ENCODE data around the gene ZNF280A. TPM values are rescaled to one million over a fixed set of nuclear protein-coding genes. Genes with fewer than 3 reads are reported as not detected.

ZNF280A gene
- total RNA-seq, 1 experiment from 2014 or later, result 0.81 TPM

DNA sequence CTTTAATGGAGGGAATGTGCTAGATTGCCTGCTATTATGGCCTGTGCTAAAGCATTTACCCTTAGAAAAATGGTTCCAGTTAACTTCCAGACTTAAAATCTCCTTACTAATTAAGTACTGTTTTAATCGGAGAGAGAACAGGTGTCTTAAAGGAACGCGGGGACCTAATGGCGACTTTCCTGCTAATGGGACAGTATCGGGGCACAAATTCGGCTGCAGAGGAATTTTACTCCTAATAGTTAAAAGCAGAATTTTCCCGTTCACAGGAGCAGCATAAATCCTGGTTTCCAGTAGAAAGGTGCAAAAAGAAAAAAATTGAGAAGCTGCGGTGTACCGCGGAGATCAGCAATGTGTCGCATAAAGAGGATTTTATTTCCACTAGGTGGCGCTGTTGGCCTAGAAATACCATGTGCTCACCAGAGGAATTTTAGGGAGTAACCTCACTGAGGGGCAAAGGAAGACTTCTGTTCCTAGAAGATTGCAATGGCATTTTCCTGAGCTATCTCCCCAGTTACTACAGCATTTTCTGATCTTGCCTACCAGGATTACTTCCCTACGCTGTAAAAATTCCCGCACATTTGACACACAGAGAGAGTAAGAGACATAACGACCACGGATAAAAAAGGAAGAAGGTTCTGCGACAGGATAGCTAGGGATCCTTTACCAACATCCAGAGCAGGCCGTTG is 56.1 kb downstream of the ZNF280A start:
- peaks cover 0 to 9% of the 10 kb centered on the region in 2 experiments; a peak in 1 of 4 replicates for H3K9me3 ChIP-seq (ENCODE audit: control insufficient read depth in 1 of 2, insufficient read depth in 1 of 2, low read depth in 1 of 2, low read length in 2 of 2)
- intact Hi-C loops (cut with micrococcal nuclease), result loop anchor here (1.0 to 10.0 kb wide), 4 partner anchors 121 to 492 kb away; no protein-coding TSS in a partner anchor
- H3K9ac ChIP-seq (ENCODE audit: low read length), result no peak overlapping the region
- peak overlapping the region; percentile 2 for H2AFZ ChIP-seq (ENCODE audit: low read depth, low read length, poor library complexity, severe bottlenecking)
- H3K36me3 ChIP-seq (ENCODE audit: control insufficient read depth in 1 of 2, insufficient read depth in 2 of 2, low read length in 2 of 2), result no peaks in the 10 kb centered on the region; a peak in 1 of 4 replicates
- peak; percentile 92 for ATAC-seq
- ChIA-PET POLR2A (no interaction called here), RAD21 (ENCODE audit: low non-redundant PET in 1 of 2, low total read pairs in 2 of 2, uncharacterized antibody in 2 of 2, unreplicated experiment in 2 of 2) (interaction anchor here in 1 of 2 experiments (0.8 kb wide), 1 partner anchor 250 kb away, joined by 3 read pairs; no protein-coding TSS in a partner anchor), CTCF (interaction anchor here (0.6 to 2.8 kb wide), 28 partner anchors 11 to 493 kb away, joined by 3 to 20 read pairs (median 4); no protein-coding TSS in a partner anchor)
- TF ChIP-seq, protein P1, sequence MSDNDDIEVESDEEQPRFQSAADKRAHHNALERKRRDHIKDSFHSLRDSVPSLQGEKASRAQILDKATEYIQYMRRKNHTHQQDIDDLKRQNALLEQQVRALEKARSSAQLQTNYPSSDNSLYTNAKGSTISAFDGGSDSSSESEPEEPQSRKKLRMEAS (IDR thresholded peaks at IDR 0.05), result no peak
- TF ChIP-seq YY1 (IDR thresholded peaks at IDR 0.05; ENCODE audit: extremely low read depth, insufficient replicate concordance, low read depth, low read length) (no peak), CEBPB (IDR thresholded peaks at IDR 0.05; ENCODE audit: low read depth) (no peak), SIN3A (IDR thresholded peaks at IDR 0.05; ENCODE audit: low read depth) (no peak), RAD21 (IDR thresholded peaks at IDR 0.05; ENCODE audit: low read depth) (peak; percentile 78), EZH2 (IDR thresholded peaks at IDR 0.05) (no peak), ZFX (IDR thresholded peaks at IDR 0.05) (no peak), FOSL1 (IDR thresholded peaks at IDR 0.05; ENCODE audit: low read depth) (no peak), JUND (IDR thresholded peaks at IDR 0.05) (no peak), ELF1 (IDR thresholded peaks at IDR 0.05; ENCODE audit: borderline replicate concordance, low read depth) (no peak), POLR2A (IDR thresholded peaks at IDR 0.05; ENCODE audit: borderline replicate concordance, extremely low read depth, insufficient read depth, insufficient read length) (no peak)
- TF ChIP-seq, protein P2, sequence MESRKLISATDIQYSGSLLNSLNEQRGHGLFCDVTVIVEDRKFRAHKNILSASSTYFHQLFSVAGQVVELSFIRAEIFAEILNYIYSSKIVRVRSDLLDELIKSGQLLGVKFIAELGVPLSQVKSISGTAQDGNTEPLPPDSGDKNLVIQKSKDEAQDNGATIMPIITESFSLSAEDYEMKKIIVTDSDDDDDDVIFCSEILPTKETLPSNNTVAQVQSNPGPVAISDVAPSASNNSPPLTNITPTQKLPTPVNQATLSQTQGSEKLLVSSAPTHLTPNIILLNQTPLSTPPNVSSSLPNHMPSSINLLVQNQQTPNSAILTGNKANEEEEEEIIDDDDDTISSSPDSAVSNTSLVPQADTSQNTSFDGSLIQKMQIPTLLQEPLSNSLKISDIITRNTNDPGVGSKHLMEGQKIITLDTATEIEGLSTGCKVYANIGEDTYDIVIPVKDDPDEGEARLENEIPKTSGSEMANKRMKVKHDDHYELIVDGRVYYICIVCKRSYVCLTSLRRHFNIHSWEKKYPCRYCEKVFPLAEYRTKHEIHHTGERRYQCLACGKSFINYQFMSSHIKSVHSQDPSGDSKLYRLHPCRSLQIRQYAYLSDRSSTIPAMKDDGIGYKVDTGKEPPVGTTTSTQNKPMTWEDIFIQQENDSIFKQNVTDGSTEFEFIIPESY (IDR thresholded peaks at IDR 0.05; ENCODE audit: extremely low read depth, insufficient replicate concordance, low read length), result no peak
- TF ChIP-seq, protein P3, sequence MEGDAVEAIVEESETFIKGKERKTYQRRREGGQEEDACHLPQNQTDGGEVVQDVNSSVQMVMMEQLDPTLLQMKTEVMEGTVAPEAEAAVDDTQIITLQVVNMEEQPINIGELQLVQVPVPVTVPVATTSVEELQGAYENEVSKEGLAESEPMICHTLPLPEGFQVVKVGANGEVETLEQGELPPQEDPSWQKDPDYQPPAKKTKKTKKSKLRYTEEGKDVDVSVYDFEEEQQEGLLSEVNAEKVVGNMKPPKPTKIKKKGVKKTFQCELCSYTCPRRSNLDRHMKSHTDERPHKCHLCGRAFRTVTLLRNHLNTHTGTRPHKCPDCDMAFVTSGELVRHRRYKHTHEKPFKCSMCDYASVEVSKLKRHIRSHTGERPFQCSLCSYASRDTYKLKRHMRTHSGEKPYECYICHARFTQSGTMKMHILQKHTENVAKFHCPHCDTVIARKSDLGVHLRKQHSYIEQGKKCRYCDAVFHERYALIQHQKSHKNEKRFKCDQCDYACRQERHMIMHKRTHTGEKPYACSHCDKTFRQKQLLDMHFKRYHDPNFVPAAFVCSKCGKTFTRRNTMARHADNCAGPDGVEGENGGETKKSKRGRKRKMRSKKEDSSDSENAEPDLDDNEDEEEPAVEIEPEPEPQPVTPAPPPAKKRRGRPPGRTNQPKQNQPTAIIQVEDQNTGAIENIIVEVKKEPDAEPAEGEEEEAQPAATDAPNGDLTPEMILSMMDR (IDR thresholded peaks at IDR 0.05 in 2 of 3, conservative IDR thresholded peaks at IDR 0.05 in 1 of 3; ENCODE audit: borderline replicate concordance in 1 of 3, insufficient read depth in 1 of 3, low read depth in 2 of 3, low read length in 2 of 3), result peak; percentile 53 to 81 (median 59); a peak in 4 of 6 replicates
- no TSS peak for BruUV-seq (replicated peaks)
- DNase-seq (ENCODE audit: low read depth, low spot score), result peak; percentile 51
- no peaks in the 10 kb centered on the region for H3K27me3 ChIP-seq (ENCODE audit: insufficient read depth, low read length)
- no peaks in the 10 kb centered on the region for H3K4me1 ChIP-seq (ENCODE audit: control insufficient read depth in 1 of 2, insufficient read depth in 2 of 2, low read length in 2 of 2)
- H3K27ac ChIP-seq (ENCODE audit: low read depth, low read length), result no peak overlapping the region
- H4K20me1 ChIP-seq (ENCODE audit: insufficient read depth), result no peaks in the 10 kb centered on the region
- no peaks in the 10 kb centered on the region for H3K79me2 ChIP-seq (ENCODE audit: insufficient read depth, low read length)
- H3K4me3 ChIP-seq (replicated peaks in 1 of 2; ENCODE audit: low read depth in 1 of 2, low read length in 2 of 2), result peak overlapping the region in 1 of 2 experiments; percentile 8; a peak in 1 of 4 replicates
- peak overlapping the region; percentile 40 for H3K4me2 ChIP-seq (ENCODE audit: low read length)
- H3K9me2 ChIP-seq (ENCODE audit: insufficient read depth), result no peaks in the 10 kb centered on the region

Other genes starting within 250 kb of the ZNF280A start
- gene ZNF280B, start 11.5 kb downstream of the ZNF280A start, total RNA-seq (2021; ENCODE audit: unreplicated experiment), result 5.5 TPM
- 28.4 TPM for gene PRAME, start 39.0 kb upstream of the ZNF280A start, total RNA-seq (2021; ENCODE audit: unreplicated experiment)
- gene GGTLC2, start 124.3 kb upstream of the ZNF280A start, total RNA-seq (2021; ENCODE audit: unreplicated experiment), result not detected